Posterior cingulate gyrus (tissue), 11 donors: ENCODE data around the gene SORCS2.

Experiments
- DNase-seq, 10 donors: peaks; one replicate each; pipeline versions ENCODE4 v3.0.0 to v3.0.0-alpha.2; 2020 to 2021; ENCODE audit warnings: mixed read lengths in 3 of 10
- intact Hi-C: fragments of 100-400 bp; cut with DNase I; formaldehyde crosslinking; loops from one replicate; pipeline ENCODE4 v1.15.1; 2023

The SORCS2 gene

GRCh38 chr4:7238300-7238960 lies 46.1 kb downstream of the SORCS2 start:
- intact Hi-C loops, result no loop called here
- DNase-seq, result peak in 2 of 10 donors; percentile 52 to 58

DNA sequence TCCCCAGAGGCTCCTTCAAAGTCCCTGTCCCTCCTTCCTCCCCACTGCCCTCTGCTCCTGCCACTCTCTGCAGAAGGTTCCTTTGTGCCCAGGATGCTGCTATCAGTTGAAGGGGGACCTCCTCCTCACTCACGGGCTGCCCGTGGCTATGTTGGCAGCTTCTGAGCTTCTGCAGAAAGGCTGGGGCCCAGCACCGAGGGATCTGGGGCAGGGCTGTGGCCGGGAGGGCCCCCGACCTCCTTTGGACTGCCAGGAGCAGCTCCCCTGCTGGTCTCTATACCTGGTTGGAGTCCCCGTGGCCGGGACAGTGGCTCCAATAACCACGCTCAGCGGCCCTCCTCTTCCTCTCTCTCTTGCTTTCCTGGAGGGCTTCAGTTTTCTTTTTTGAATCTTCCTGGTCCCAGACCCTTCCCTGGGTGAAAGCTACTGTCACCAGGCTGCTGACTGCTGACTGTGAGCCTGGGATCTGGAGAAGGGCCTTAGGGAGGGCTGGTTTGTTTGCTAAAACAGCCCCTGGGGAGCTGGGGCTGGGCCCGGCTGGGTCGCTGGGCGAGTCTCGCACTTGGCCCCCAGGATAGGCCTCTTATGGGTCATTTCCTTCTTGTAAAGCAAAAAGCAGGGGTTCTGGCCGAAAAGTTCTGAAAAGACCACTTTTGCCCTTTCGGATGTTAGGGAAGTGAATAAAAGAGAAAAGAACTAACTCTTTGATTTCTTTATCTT lies 46.9 kb downstream of the SORCS2 start:
- intact Hi-C loops, result no loop called here
- DNase-seq, result peak in 2 of 10 donors; percentile 52 to 68

GRCh38 chr4:7239844-7240243 lies 47.5 kb downstream of the SORCS2 start:
- intact Hi-C loops, result no loop called here
- peak in 2 of 10 donors; percentile 57 to 71 for DNase-seq

- peak in 2 of 10 donors; percentile 49 to 73 for DNase-seq
Observed at GRCh38 chr4:7240306-7240705, 48.0 kb downstream of the SORCS2 start.

GRCh38 chr4:7241597-7242125 lies 49.3 kb downstream of the SORCS2 start:
- intact Hi-C loops, result no loop called here
- peak in 2 of 10 donors; percentile 66 to 80 for DNase-seq

More at GRCh38 chr4:7240306-7240705, 48.0 kb downstream of the SORCS2 start:
- intact Hi-C loops, result no loop called here

DNA sequence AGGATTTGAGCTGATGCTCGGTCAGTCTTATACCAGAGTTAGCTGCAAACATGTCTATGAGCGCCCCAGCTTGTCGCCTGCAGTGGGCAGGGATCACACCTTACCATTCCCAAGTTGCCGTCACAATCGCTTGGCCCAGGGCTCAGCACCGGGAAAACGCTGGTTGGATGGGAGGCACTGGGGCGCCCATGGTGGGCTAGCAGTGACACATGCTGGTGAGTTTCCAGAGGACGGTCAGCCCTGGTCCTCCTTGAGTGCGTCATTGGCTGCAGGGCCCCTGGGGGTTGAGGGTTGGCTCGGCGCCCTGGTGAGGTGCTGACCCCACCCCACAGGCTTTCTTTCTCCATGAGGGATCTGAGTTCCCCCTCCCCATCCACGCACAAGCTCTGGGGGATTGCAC lies 50.4 kb downstream of the SORCS2 start:
- intact Hi-C loops, result no loop called here
- DNase-seq, result peak in 2 of 10 donors; percentile 59 to 71

DNA sequence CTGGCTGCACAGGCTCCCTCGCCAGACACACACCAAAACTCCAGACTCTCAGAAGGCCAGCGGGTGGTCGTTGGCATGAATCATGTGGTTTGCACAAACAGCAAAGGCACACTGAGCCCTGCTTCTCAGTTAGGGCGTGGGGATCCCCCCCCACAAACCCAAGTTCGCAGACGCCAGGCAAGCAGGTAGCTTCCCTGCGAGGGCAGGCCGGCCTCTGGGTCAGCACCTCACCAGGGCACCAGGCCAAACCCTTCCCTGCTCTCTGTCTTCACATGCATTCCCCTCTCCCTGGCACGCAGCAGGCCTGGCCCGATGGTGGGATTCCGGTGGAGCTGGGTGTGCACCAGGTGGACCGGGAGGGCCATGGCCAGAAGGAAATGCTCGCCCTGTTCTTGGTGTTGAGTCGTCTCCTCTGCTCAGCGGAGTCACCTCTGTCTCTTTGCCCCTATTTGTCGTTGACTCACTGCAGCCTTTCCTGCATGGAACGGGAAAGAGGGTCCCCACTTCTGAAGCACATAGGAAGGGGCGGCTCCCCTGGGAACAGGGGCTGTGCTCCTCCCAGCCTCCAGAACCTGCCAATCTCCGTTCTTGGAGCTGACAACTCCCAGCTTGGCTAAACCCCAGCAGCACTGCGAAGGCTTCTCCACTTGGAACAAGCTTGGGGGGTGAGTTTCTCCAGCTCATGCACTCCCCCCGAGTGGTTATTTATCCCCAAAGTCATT lies 51.4 kb downstream of the SORCS2 start:
- intact Hi-C loops, result no loop called here
- peak in 4 of 10 donors; percentile 19 to 80 (median 51) for DNase-seq

- intact Hi-C loops, result no loop called here
- DNase-seq, result peak in 7 of 10 donors; percentile 33 to 86 (median 55)
Observed at GRCh38 chr4:7244331-7244665, 52.0 kb downstream of the SORCS2 start.

DNA sequence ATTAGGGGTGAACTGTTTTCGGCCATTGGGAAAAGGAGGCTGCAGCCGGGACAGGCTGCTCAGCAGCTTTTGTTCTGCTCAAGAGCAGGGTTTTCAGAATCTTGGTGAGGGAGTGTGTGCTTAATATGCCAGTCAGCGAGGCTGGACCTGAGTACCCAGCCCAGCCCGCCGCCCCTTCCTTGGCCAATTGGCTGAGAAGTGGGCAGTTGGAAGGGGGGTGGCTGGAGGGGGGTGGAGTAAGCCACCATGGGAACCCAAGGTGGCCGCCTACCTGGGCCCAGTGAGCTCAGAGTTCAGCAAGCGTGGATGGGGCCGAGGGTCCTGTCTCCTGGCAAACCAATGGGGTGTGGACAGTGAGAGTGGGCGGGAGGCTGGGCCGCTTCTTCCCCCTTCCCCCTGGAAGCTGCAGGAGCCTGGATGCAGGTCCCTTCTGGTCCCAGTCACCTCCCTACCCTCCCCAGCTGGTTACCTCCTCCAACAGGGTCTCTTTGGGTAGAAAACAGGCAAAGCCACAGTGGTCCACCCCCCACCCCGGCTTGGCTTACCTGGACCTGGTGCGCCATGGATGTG lies 52.5 kb downstream of the SORCS2 start:
- intact Hi-C loops, result no loop called here

GRCh38 chr4:7247521-7247920 lies 55.2 kb downstream of the SORCS2 start:
- DNase-seq, result peak in 2 of 10 donors; percentile 47 to 66
- intact Hi-C loops, result no loop called here

More for the DNA sequence above, 52.5 kb downstream of the SORCS2 start:
- peak in 6 of 10 donors; percentile 27 to 79 (median 44) for DNase-seq

- intact Hi-C loops, result no loop called here
- DNase-seq, result peak in 2 of 10 donors; percentile 72 to 81
Observed at GRCh38 chr4:7247946-7248345, 55.6 kb downstream of the SORCS2 start.

DNA sequence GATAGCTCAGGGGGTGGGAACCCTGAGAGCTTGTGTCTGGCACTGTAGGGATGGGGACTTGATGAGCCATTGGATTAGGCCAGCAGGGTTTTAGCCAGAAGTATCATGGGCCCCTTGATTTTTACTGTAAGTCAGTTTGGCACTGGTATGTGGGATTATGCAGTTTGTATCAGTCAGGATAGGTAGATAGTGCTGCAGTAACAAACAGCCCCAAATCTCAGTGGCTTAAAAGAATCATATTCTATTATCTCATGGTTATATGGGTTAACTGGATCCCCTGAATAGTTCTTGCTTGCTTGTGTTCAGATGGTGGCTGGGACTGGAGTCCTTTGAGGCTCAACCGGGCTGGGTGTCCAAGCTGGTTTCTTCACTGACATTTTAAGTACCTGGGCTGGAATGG lies 56.5 kb downstream of the SORCS2 start:
- intact Hi-C loops, result no loop called here
- DNase-seq, result peak in 1 of 10 donors; percentile 8

DNA sequence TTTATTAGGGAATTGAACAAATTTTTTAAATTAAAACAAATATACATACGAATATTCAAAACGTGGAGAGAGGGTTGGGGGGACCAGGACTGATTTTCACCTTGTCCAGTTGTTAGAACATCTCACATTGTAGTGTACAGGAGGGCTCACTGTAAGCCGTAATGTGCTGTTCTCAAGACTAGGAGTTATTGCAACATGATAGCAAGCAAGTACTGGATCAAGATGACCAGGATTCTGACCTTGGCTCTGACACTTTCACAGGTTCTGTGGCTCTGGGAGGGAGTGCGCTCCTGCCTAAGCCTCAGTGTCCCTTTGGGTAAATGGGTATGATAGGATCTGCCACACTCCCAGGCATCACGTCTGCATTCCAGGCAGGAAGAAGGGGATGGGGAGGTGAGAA lies 59.0 kb downstream of the SORCS2 start:
- intact Hi-C loops, result loop anchor here (2.0 kb wide), 1 partner anchor 43 kb away; no protein-coding TSS in a partner anchor
- peak in 2 of 10 donors; percentile 3 to 13 for DNase-seq

DNA sequence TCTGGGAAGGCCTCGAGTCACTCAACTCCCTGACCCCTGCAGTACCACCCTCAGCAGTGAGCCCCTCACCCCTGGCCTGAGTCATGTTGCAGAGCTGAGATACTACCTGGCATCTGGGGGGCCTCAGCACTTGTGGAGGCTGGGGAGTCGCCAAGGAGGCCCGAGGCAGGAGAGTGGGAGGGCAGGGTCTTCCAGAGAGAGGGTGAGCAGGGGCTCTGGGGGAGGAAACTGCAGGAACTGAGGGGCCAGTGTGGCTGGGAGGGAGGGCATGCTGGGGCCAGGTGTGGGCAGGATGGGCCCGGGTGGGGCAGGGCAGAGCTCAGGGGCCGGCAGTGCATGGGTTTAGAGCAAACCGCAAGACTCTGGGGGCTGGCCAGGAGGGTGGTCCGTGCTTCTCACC lies 59.7 kb downstream of the SORCS2 start:
- peak in 2 of 10 donors; percentile 59 to 71 for DNase-seq
- intact Hi-C loops, result no loop called here

DNA sequence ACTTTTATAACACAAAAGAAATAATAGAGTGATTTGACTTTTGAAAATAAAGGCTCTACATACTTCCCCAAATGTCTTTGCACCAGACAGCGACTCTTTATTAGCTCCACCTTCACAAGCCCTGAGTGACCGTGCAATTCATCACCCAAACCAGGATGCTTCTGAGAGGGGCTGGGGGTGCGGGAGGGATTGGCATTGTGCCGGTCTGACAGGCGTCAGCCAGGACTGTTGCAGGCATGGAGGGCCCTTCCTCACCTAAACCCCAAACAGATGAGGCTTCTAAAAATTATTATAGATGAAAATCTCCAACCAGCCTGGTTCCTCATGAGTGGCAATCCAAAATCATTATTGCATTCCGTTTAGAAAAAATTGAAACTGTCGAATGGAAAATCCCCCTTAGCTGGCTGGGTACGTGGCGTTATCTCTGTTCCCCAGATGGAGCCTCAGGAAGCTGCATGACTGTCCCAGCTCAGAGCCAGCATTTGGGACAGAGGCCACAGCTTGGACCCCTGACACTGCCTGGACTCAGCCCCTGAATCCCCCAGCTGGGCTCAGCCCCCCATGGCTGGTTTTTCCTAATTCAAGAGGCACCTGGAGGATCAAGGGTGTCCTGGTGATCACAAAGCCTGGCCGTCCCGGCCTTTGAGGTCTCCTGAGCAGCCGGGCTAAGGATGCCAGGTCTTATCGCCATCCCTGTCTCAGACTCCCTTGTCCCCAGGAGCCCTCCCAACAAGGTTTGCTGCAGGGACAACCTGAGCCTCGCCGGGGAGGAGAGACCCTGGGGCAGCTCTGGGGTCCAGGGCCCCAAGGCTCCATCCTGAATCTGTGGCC lies 60.4 kb downstream of the SORCS2 start:
- DNase-seq, result peak in 2 of 10 donors; percentile 74
- intact Hi-C loops, result no loop called here

- intact Hi-C loops, result no loop called here
- DNase-seq, result peak in 2 of 10 donors; percentile 68 to 78
Observed at GRCh38 chr4:7253341-7253700, 61.0 kb downstream of the SORCS2 start.

DNA sequence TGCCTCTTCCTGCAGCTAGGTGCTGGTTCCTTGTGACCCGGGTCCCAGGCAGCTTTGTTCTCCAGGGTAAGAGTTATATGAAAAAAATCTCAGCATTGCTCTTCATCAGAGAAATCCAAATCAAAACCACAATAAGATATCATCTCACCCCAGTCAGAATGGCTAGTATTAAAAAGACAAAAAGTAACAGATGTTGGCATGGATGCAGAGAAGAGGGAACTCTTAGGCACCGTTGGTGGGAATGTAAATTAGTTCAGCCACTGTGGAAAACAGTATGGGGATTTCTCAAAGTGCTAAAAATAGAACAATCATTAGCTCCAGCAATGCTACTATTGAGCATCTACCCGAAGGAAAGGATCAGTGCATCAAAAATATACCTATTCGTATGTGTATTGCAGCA lies 61.5 kb downstream of the SORCS2 start:
- intact Hi-C loops, result no loop called here
- no peak for DNase-seq

DNA sequence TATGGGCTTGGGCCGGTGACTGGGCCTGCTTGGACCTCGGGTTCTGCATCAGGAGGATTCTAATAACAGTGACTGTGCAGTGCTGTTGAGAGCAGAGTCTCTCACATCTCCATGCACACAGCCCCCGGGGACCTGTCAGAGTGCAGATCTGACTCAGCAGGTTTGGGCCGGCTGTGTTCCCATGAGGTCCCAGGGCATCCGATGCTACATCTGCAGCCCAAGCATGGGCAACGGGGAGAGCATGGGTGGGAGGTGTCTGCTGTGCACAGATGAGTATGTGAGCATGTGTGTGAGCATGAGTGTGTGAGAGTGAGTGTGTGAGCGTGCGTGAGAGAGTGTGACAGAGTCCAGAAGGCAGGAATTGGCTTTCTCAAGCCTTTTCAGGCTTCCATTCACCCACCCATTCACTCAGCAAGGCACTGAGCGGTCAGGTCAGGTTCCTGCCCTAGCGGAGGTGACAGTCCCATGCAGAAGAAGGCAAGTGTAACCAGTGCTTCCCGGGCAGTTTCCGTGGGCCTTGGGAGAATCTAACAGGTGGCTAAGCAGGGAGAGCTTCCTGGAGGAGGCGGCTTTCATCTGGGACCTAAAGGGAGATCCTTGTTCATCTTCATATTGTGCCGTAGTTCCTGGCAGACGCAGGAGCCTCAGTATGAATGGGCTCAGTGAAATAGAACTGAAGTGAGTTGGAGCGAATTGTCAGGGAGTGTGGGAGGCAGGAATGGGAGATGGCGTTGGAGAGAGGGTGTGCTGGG lies 62.6 kb downstream of the SORCS2 start:
- intact Hi-C loops, result no loop called here
- DNase-seq, result peak in 2 of 10 donors; percentile 51 to 72

- no peak for DNase-seq
- intact Hi-C loops, result no loop called here
Observed at GRCh38 chr4:7255488-7255881, 63.1 kb downstream of the SORCS2 start.
